ENCODE results near the gene BAAT. TPM values are rescaled to one million over a fixed set of nuclear protein-coding genes. Genes with fewer than 3 reads are reported as not detected.

BAAT gene
- under 0.01 TPM in 1 of 2 replicates, not detected in the other for total RNA-seq

DNA sequence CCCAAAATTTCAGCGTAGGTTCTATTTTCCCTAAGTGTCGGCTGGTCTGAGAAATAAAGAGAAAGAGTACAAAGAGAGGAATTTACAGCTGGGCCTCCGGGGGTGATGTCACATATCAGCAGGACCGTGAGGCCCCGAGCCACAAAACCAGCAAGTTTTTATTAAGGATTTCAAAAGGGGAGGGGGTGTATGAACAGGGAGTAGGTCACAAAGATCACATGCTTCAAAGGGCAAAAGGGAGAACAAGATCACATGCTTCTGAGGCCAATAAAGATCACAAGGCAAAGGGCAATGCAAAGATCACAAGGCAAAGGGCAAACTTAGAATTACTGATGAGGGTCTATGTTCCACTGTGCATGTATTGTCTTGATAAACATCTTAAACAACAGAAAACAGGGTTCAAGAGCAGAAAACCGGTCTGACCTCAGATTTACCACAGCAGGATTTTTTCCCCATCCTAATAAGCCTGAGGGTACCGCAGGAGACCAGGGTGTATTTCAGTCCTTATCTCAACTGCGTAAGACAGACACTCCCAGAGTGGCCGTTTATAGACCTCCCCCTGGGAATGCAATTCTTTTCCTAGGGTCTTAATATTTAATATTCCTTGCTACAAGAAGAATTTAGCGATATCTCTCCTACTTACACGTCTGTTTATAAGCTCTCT is at the start of gene BAAT:
Gene BAAT, minus strand, starts transcription at position 134 of the 664 bp plus-strand sequence. CDS start 13,602 bp downstream, outside the sequence.

DNA sequence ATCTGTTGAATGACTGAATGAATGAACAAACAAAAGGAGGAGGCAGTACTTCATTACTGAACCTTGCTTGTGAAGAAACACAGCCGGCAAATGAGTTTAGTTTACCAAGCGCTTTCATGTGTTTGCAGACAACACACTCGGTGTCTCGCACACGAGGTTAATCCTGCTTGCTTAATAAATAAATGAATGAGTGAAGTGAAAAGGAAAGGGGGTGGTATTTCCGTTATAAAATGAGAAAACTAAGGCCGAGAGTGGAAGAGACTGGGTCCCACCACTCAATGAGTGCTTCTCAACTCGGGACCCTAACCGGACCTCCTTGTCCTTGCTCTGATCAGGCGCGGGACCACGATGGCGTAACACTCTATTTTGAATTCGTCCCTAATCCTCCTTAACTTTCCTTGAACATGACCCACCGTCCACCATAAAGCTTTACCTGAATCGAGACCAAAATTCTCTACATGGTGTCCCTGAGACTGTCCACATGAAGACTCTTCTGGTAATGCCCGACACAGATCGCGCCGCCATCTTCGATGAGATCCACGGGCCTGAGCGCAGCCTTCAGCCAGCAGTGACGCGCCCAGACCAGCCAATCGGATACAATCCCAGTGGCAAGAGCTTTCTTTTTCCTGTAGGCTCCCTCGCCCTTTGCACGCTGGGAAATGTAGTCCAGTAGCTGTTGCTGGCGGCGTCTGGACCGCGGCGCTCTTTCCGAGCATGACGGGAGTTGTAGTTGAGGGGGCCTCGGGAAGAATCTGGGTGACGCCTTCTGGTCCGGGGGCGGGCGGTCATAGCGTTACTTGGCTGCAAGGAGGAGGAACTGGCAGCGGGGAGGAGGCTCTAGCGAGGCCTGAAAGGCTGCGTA is 13.5 kb upstream of the BAAT start, which contains the start of the genes MRPL50 and ZNF189:
Gene MRPL50, minus strand, starts transcription at position 551 of the 862 bp plus-strand sequence. Its CDS starts 26 bp downstream, at position 525.
Gene ZNF189, plus strand, starts transcription at position 784 of the 862 bp plus-strand sequence. CDS start 306 bp downstream, outside the sequence.

Small RNA genes within 50 kb of the gene (small RNA-seq; reads per million reads assigned to genes)
- gene RF00322: not detected

Other genes starting within 250 kb of the BAAT start
- gene MRPL50, start 13.6 kb upstream of the BAAT start, total RNA-seq: 15.1 and 15.4 TPM in 2 replicates
- 11.7 and 12.9 TPM in 2 replicates for gene ZNF189, start 13.8 kb upstream of the BAAT start, total RNA-seq
- gene ALDOB, start 50.8 kb upstream of the BAAT start, total RNA-seq: not detected in 2 replicates
- 17.3 and 18.8 TPM in 2 replicates for gene RNF20, start 148.8 kb upstream of the BAAT start, total RNA-seq
- gene PPP3R2, start 210.0 kb upstream of the BAAT start, total RNA-seq: not detected in 2 replicates